ENCODE data around the gene KRTAP1-4. TPM values are rescaled to one million over a fixed set of nuclear protein-coding genes. Genes with fewer than 3 reads are reported as not detected.
"Not testable (repeated sequence)": the region's sequence is repeated elsewhere in the genome, so short reads cannot be mapped to it uniquely, and the experiment has no call there.

KRTAP1-4 gene
- total and polyA plus RNA-seq, 7 donors = not detected

GRCh38 chr17:41048441-41048840 is 18.4 kb upstream of the KRTAP1-4 start:
- Histone ChIP-seq H3K4me1 (no peaks in the 10 kb centered on the region), H3K36me3 (no peaks in the 10 kb centered on the region), H3K4me3 (no peak overlapping the region), H3K9me3 (peaks cover 0 to 2% (median 0%) of the 10 kb centered on the region in 4 donors), H3K27ac (no peak overlapping the region), H3K27me3 (peaks cover 0 to 24% (median 0%) of the 10 kb centered on the region in 3 donors)
- WGBS, 2 donors = 73 to 76% methylated on average over 7 of the region's 7 CpGs
- TF ChIP-seq POLR2A (IDR thresholded peaks at IDR 0.05) (no peak), CTCF (IDR thresholded peaks at IDR 0.05) (no peak), EP300 (IDR thresholded peaks at IDR 0.05) (no peak), POLR2AphosphoS5 (IDR thresholded peaks at IDR 0.05) (no peak)
- intact Hi-C loops (cut with DNase I) = no loop called here
- no peak for DNase-seq

GRCh38 chr17:41046735-41047465 is 16.9 kb upstream of the KRTAP1-4 start, which contains the start of gene KRTAP2-1:
Gene KRTAP2-1, minus strand, starts transcription at chr17:41047316. Its CDS starts 49 bp downstream, at chr17:41047267.
- H3K27ac ChIP-seq; H3K36me3 ChIP-seq; H3K9me3 ChIP-seq; H3K4me3 ChIP-seq; intact Hi-C loops (cut with DNase I); DNase-seq; H3K4me1 ChIP-seq: not testable (repeated sequence)
- H3K27me3 ChIP-seq = peaks cover 0 to 24% (median 0%) of the 10 kb centered on the region in 3 donors
- WGBS, 2 donors = 63 to 66% methylated on average over 10 of the region's 33 CpGs

GRCh38 chr17:41042953-41043352 is 13.0 kb upstream of the KRTAP1-4 start:
- peaks cover 0 to 2% (median 0%) of the 10 kb centered on the region in 4 donors for H3K9me3 ChIP-seq
- TF ChIP-seq POLR2A (IDR thresholded peaks at IDR 0.05) (no peak), CTCF (IDR thresholded peaks at IDR 0.05) (no peak), POLR2AphosphoS5 (IDR thresholded peaks at IDR 0.05) (no peak), EP300 (IDR thresholded peaks at IDR 0.05) (no peak)
- no peak overlapping the region for H3K27ac ChIP-seq
- peaks cover 0 to 8% (median 0%) of the 10 kb centered on the region in 3 donors for H3K27me3 ChIP-seq
- no peaks in the 10 kb centered on the region for H3K36me3 ChIP-seq
- intact Hi-C loops (cut with DNase I) = no loop called here
- H3K4me3 ChIP-seq = no peak overlapping the region
- no peak for DNase-seq
- H3K4me1 ChIP-seq = no peaks in the 10 kb centered on the region
- 95 to 97% methylated on average over 1 of the region's 1 CpG for WGBS, 2 donors

- DNase-seq; intact Hi-C loops (cut with DNase I); H3K4me1 ChIP-seq; H3K36me3 ChIP-seq; H3K27me3 ChIP-seq; H3K27ac ChIP-seq; H3K9me3 ChIP-seq; H3K4me3 ChIP-seq: not testable (repeated sequence)
- WGBS, 2 donors = 79 to 89% methylated on average over 14 of the region's 14 CpGs
These were observed 11.0 kb upstream of the KRTAP1-4 start, which contains the start of gene KRTAP1-1 for GRCh38 chr17:41040783-41041571. Gene KRTAP1-1, minus strand, starts transcription at chr17:41041450. Its CDS starts 53 bp downstream, at chr17:41041397.

DNA sequence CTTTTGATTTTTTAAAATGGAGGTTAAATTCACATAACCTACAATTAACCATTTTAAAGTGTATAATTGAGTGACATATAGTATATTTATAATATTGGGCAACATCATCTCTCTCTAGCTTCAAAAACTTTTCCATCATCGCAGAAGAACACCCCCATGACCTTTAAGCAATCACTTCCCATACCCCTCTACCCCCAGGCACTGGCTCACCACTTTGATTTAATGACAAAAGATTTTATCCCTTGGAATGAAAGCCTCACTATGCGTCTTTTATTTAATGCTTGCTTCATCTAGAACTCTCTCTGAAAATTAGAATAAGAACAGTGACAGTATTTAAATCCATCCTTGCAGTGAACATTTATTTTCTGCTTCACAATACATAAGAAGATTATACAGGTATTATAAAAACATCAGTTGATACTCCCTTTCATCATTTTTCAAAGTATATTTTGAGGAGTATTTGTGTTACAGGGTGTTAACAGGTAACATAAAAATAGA is 7.9 kb upstream of the KRTAP1-4 start:
- H3K9me3 ChIP-seq = no peaks in the 10 kb centered on the region
- 87 to 88% methylated on average over 2 of the region's 2 CpGs for WGBS, 2 donors
- no peak overlapping the region for H3K4me3 ChIP-seq
- intact Hi-C loops (cut with DNase I) = no loop called here
- no peak overlapping the region for H3K27ac ChIP-seq
- TF ChIP-seq POLR2A (IDR thresholded peaks at IDR 0.05) = no peak
- TF ChIP-seq CTCF (IDR thresholded peaks at IDR 0.05) = no peak
- TF ChIP-seq POLR2AphosphoS5 (IDR thresholded peaks at IDR 0.05) = no peak
- TF ChIP-seq EP300 (IDR thresholded peaks at IDR 0.05) = no peak
- H3K4me1 ChIP-seq = no peaks in the 10 kb centered on the region
- no peaks in the 10 kb centered on the region for H3K27me3 ChIP-seq
- DNase-seq = no peak
- H3K36me3 ChIP-seq = no peaks in the 10 kb centered on the region

DNA sequence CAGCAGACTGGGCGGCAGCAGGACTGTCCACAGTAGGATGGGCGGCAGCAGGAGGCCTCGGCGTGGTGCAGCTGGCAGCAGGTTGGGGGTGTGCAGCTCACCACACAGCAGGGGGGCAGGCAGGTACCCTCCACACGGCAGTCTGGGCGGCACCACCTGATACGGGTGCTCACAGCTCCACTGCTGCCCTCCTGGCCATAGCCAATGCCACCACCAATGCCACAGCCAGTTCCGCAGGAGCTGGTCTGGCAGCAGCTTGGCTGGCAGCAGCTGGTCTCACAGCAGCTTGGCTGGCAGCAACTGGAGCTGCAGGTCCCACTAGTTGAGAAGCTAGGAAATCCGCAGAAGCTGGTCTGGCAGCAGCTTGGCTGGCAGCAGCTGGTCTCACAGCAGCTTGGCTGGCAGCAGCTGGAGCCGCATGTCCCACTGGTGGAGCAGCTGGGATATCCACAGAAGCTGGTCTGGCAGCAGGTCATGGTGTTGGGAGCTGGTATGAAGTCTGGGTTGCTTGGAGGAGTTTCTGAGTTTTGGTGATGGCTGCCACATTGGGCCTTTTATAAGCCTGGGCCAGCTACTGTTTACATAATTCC is 4.4 kb upstream of the KRTAP1-4 start, which contains the start of gene KRTAP1-3:
Gene KRTAP1-3 (minus strand): TSS at position 529 of the 590 bp plus-strand sequence. CDS start 53 bp downstream, at position 476.
- 94% methylated on average over 10 of the region's 10 CpGs for WGBS, 2 donors
- intact Hi-C loops (cut with DNase I) = not testable (repeated sequence)

More for the DNA sequence above, 4.4 kb upstream of the KRTAP1-4 start, which contains the start of gene KRTAP1-3:
- not testable (repeated sequence) for H3K27ac ChIP-seq, H3K9me3 ChIP-seq, H3K36me3 ChIP-seq, H3K4me3 ChIP-seq, H3K27me3 ChIP-seq, DNase-seq, H3K4me1 ChIP-seq

Measured in sigmoid colon (tissue), 7 donors.